K562 (cell line): ENCODE results near the gene P2RX1.

ENCODE experiments used
- MAX ChIP-seq: sonication (generic); formaldehyde crosslinking; IDR thresholded peaks from 2 replicates; pipeline ENCODE4 v1.9.0; 2022; ENCODE audit warnings: mild to moderate bottlenecking, missing genetic modification reagents
- MCM7 ChIP-seq, 2 experiments: fragments of 450-650 bp; IDR thresholded peaks; 2 replicates each; pipeline ENCODE4 v1.6.1; 2016 to 2018
- NR4A1 ChIP-seq, 2 experiments: fragments of 250-450 bp in 1 of 2; fragments of 450-650 bp in 1 of 2; sonication (Bioruptor Pico) in 1 of 2; IDR thresholded peaks; 2 replicates each; pipeline versions ENCODE4 v1.4.0 to v1.6.1; 2016 to 2020; ENCODE audit warnings: mild to moderate bottlenecking in 2 of 2, missing compliant biosample characterization in 1 of 2, missing genetic modification characterization in 1 of 2, moderate library complexity in 1 of 2
- RCOR1 ChIP-seq, 2 experiments: IDR thresholded peaks; 2 replicates each; pipeline ENCODE4 v1.6.1; 2012; ENCODE audit warnings: low read depth in 2 of 2, low read length in 2 of 2, borderline replicate concordance in 1 of 2, improper control_type of control experiment in 1 of 2

GRCh38 chr17:3963237-3964201 lies 47.3 kb upstream of the P2RX1 start:
- TF ChIP-seq NR4A1 (CRISPR knock-in tag; IDR thresholded peaks at IDR 0.05) (no peak), NR4A1 (tag; IDR thresholded peaks at IDR 0.05) (no peak), MAX (CRISPR knock-in tag) (no peak), MCM7 (IDR thresholded peaks at IDR 0.05) (no peak), RCOR1 (IDR thresholded peaks at IDR 0.05; ENCODE audit: borderline replicate concordance in 1 of 2, low read depth in 2 of 2, low read length in 2 of 2) (0 out of 4 replicates have a peak, but pooled peaks of 1 of the 2 experiments have one; percentile 21)
